SK-N-SH (cell line): ENCODE results near the gene SURF1. TPM values are rescaled to one million over a fixed set of nuclear protein-coding genes. Genes with fewer than 3 reads are reported as not detected.
"Not testable (repeated sequence)": the region's sequence is repeated elsewhere in the genome, so short reads cannot be mapped to it uniquely, and the experiment has no call there.

ENCODE experiments used
- CTCF ChIA-PET: fragments of 300-600, 350-600 bp; formaldehyde crosslinking; extraction: SDS; loops from one replicate; lab custom pipeline; 2021; lab: Yijun Ruan, JAX
- POLR2A ChIA-PET: fragments of 350-600 bp; sonication (Branson Sonifier 250); formaldehyde crosslinking; extraction: SDS; loops from one replicate; lab custom pipeline; 2020; ENCODE audit warnings: antibody characterized with exemption, inconsistent platforms; lab: Yijun Ruan, JAX
- DNase-seq: peaks from one replicate; pipeline ENCODE4 v3.0.0; 2012
- H2AFZ ChIP-seq: fragments of 200-600 bp; sonication (generic); 2 replicates; pipeline ENCODE4 v1.8.1; 2016; ENCODE audit warnings: antibody characterized with exemption, mild to moderate bottlenecking, low read depth
- H3F3A ChIP-seq: fragments of 200-600 bp; sonication (generic); replicated peaks from 2 replicates; pipeline ENCODE3; 2016; ENCODE audit warnings: antibody characterized with exemption, mild to moderate bottlenecking; ENCODE audit not compliant: insufficient read depth
- H3K27ac ChIP-seq, 2 experiments: fragments of 200-500 bp in 1 of 2; fragments of 200-600 bp in 1 of 2; sonication (Bioruptor generic) in 1 of 2; sonication (generic), shearing (Covaris generic) in 1 of 2; 2 replicates each; pipeline versions ENCODE4 v1.5.1 to v1.6.1; 2014 to 2016; ENCODE audit warnings: low read depth in 2 of 2, inconsistent platforms in 1 of 2, low read length in 1 of 2, mild to moderate bottlenecking in 1 of 2, mixed read lengths in 1 of 2
- H3K27me3 ChIP-seq: fragments of 200-600 bp; sonication (generic), shearing (Covaris generic); 2 replicates; pipeline ENCODE4 v1.6.1; 2016; ENCODE audit warnings: mixed run types; ENCODE audit not compliant: insufficient read depth
- H3K36me3 ChIP-seq, 2 experiments: fragments of 200-500 bp in 1 of 2; fragments of 200-600 bp in 1 of 2; sonication (Bioruptor generic) in 1 of 2; sonication (generic) in 1 of 2; replicated peaks in 1 of 2; 2 replicates each; pipeline versions ENCODE3 to v1.5.1; 2014 to 2016; ENCODE audit warnings: low read length in 1 of 2, mild to moderate bottlenecking in 1 of 2; ENCODE audit not compliant: insufficient read depth in 2 of 2, control insufficient read depth in 1 of 2
- H3K4me1 ChIP-seq, 2 experiments: fragments of 200-500 bp in 1 of 2; fragments of 200-600 bp in 1 of 2; sonication (Bioruptor generic) in 1 of 2; sonication (generic), shearing (Covaris generic) in 1 of 2; 2 replicates each; pipeline versions ENCODE4 v1.5.1 to v1.6.1; 2014 to 2016; ENCODE audit warnings: low read depth in 1 of 2, low read length in 1 of 2, mixed run types in 1 of 2; ENCODE audit not compliant: insufficient read depth in 2 of 2, control insufficient read depth in 1 of 2
- H3K4me2 ChIP-seq: fragments of 200-600 bp; sonication (generic), shearing (Covaris generic); 2 replicates; pipeline ENCODE4 v1.6.1; 2017; ENCODE audit warnings: mixed run types
- H3K4me3 ChIP-seq, 2 experiments: fragments of 200-500 bp in 1 of 2; fragments of 200-600 bp in 1 of 2; sonication (Bioruptor generic) in 1 of 2; sonication (generic), shearing (Covaris generic) in 1 of 2; 2 replicates each; pipeline versions ENCODE4 v1.5.1 to v1.8.1; 2014 to 2016; ENCODE audit warnings: low read depth in 2 of 2, inconsistent platforms in 1 of 2, low read length in 1 of 2, mild to moderate bottlenecking in 1 of 2, mixed read lengths in 1 of 2, moderate library complexity in 1 of 2
- H3K79me2 ChIP-seq: fragments of 200-600 bp; sonication (generic); 2 replicates; pipeline ENCODE4 v1.8.1; 2017; ENCODE audit warnings: mild to moderate bottlenecking; ENCODE audit not compliant: insufficient read depth
- H3K9ac ChIP-seq: fragments of 200-600 bp; sonication (generic); 2 replicates; pipeline ENCODE4 v1.6.1; 2017; ENCODE audit warnings: mixed run types
- H3K9me2 ChIP-seq: fragments of 200-600 bp; sonication (generic); 2 replicates; pipeline ENCODE4 v1.6.1; 2017; ENCODE audit warnings: mixed run types
- H3K9me3 ChIP-seq: fragments of 200-600 bp; sonication (generic); 2 replicates; pipeline ENCODE4 v1.6.1; 2017; ENCODE audit warnings: mixed run types, mild to moderate bottlenecking, moderate library complexity
- H4K20me1 ChIP-seq: fragments of 200-600 bp; sonication (generic); 2 replicates; pipeline ENCODE4 v1.6.1; 2017; ENCODE audit warnings: mild to moderate bottlenecking, mixed run types; ENCODE audit not compliant: insufficient read depth
- CTCF ChIP-seq: fragments of 200-600 bp; sonication (generic); IDR thresholded peaks from 2 replicates; pipeline ENCODE4 v1.6.1; 2017; ENCODE audit warnings: antibody characterized with exemption, mild to moderate bottlenecking, moderate library complexity
- ELF1 ChIP-seq: IDR thresholded peaks from 2 replicates; pipeline ENCODE4 v1.4.0; 2012
- EP300 ChIP-seq, 2 experiments: IDR thresholded peaks; 2 replicates each; pipeline versions ENCODE4 v1.4.0 to v1.6.1; 2012; ENCODE audit warnings: borderline replicate concordance in 1 of 2, low read depth in 1 of 2, low read length in 1 of 2
- EZH2phosphoT487 ChIP-seq: fragments of 200-600 bp; sonication (generic); IDR thresholded peaks from 2 replicates; pipeline ENCODE4 v1.6.1; 2017; ENCODE audit warnings: low read depth, mixed run types, mild to moderate bottlenecking, antibody characterized with exemption, moderate library complexity, borderline replicate concordance
- FOSL2 ChIP-seq: IDR thresholded peaks from 2 replicates; pipeline ENCODE4 v1.4.0; 2012; ENCODE audit warnings: low read depth, mild to moderate bottlenecking, moderate library complexity, borderline replicate concordance
- GATA2 ChIP-seq: sonication (generic); formaldehyde crosslinking; IDR thresholded peaks from 2 replicates; pipeline ENCODE4 v1.5.0; 2020; ENCODE audit warnings: mild to moderate bottlenecking, missing genetic modification reagents
- JUND ChIP-seq: IDR thresholded peaks from 2 replicates; pipeline ENCODE4 v1.4.0; 2012
- MAX ChIP-seq: IDR thresholded peaks from 2 replicates; pipeline ENCODE4 v1.4.0; 2012; ENCODE audit warnings: low read depth
- POLR2AphosphoS5 ChIP-seq: IDR thresholded peaks from 2 replicates; pipeline ENCODE4 v1.6.1; 2012; ENCODE audit warnings: low read depth, low read length
- RAD21 ChIP-seq: IDR thresholded peaks from 2 replicates; pipeline ENCODE4 v1.6.1; 2012; ENCODE audit warnings: mild to moderate bottlenecking, low read length
- SMC3 ChIP-seq: IDR thresholded peaks from 2 replicates; pipeline ENCODE4 v1.6.1; 2012; ENCODE audit warnings: low read depth, low read length, improper control_type of control experiment
- TAF1 ChIP-seq: IDR thresholded peaks from 2 replicates; pipeline ENCODE4 v1.6.1; 2012; ENCODE audit warnings: low read depth, mild to moderate bottlenecking, low read length, moderate library complexity, borderline replicate concordance
- USF2 ChIP-seq: fragments of 150-350 bp; IDR thresholded peaks from 2 replicates; pipeline ENCODE4 v1.6.1; 2017; ENCODE audit warnings: antibody characterized with exemption, low read length, low read depth, borderline replicate concordance
- WGBS: methylation state at CpG from one replicate; pipeline ENCODE4 v1.1.6; 2017; ENCODE audit warnings: low lambda C conversion rate; 5-methylcytosine and 5-hydroxymethylcytosine counted together
- polyA plus RNA-seq, 3 experiments: library from polyadenylated mRNA; depleted of rRNA; stranded (reverse); fragments of >200 nt; gene quantifications; 2 replicates each; pipeline ENCODE4 v1.2.3, GENCODE V29; 2012

The SURF1 gene
- polyA plus RNA-seq, 1 of the 3 experiments (the other 2 are of a cell fraction) = 103 TPM

DNA sequence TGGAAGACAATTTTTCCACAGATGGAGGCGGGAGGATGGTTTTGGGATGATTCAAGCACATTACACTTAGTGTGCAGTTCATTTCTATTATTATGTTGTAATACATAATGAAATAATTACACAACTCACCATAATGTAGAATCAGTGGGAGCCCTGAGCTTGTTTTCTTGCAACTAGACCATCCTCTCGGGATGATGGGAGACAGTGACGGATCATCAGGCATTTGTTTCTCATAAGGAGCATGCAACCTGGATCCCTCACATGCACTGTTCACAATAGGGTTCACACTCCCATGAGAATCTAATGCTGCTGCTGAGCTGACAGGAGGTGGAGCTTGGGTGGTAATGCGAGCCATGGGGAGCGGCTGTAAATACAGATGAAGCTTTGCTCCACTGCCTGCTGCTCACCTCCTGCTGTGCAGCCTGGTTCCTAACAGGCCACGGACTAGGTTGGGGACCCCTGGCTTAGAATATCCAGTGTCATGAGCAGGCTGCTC, 21.5 kb upstream of the SURF1 start:
- H3K4me3 ChIP-seq = no peak overlapping the region
- H2AFZ ChIP-seq = no peak overlapping the region
- no peaks in the 10 kb centered on the region for H3K9me3 ChIP-seq
- H3K9ac ChIP-seq = no peak overlapping the region
- ChIA-PET CTCF (interaction anchor here (1.0 to 1.7 kb wide), 2 partner anchors 11 to 109 kb away, joined by 3 to 5 read pairs; no protein-coding TSS in a partner anchor), POLR2A (no interaction called here)
- TF ChIP-seq TAF1 = no peak
- TF ChIP-seq POLR2AphosphoS5 = no peak
- no peak for TF ChIP-seq USF2
- TF ChIP-seq ELF1 = no peak
- no peak for TF ChIP-seq MAX
- TF ChIP-seq GATA2 (CRISPR knock-in tag) = no peak
- no peak for TF ChIP-seq FOSL2
- TF ChIP-seq RAD21 = no peak
- no peak for TF ChIP-seq SMC3
- TF ChIP-seq EP300 (IDR thresholded peaks at IDR 0.05; ENCODE audit: borderline replicate concordance in 1 of 2, low read depth in 1 of 2, low read length in 1 of 2) = no peak
- TF ChIP-seq JUND = no peak
- no peak for TF ChIP-seq CTCF
- TF ChIP-seq EZH2phosphoT487 = no peak
- H3K4me2 ChIP-seq = no peak overlapping the region
- no peak overlapping the region for H3K27ac ChIP-seq
- peaks cover 5 to 9% of the 10 kb centered on the region in 2 experiments; a peak in 3 of 4 replicates for H3K4me1 ChIP-seq
- no peak for DNase-seq
- H3K9me2 ChIP-seq = no peaks in the 10 kb centered on the region
- H3K27me3 ChIP-seq = no peaks in the 10 kb centered on the region
- H3F3A ChIP-seq = peaks cover 9% of the 10 kb centered on the region
- H4K20me1 ChIP-seq = peaks cover 24% of the 10 kb centered on the region
- 64% methylated on average over 6 of the region's 6 CpGs for WGBS
- peaks cover 3 to 12% of the 10 kb centered on the region in 2 experiments for H3K36me3 ChIP-seq
- peaks cover 34% of the 10 kb centered on the region for H3K79me2 ChIP-seq

GRCh38 chr9:133377280-133377679, 21.0 kb upstream of the SURF1 start:
- Histone ChIP-seq H3K4me1 (peaks cover 5 to 10% of the 10 kb centered on the region in 2 experiments; a peak in 3 of 4 replicates), H3K4me2 (peak overlapping the region; percentile 99; the same call in 1 of the 2 replicates), H4K20me1 (peaks cover 29% of the 10 kb centered on the region), H3K79me2 (peaks cover 39% of the 10 kb centered on the region), H3K36me3 (peaks cover 8 to 17% of the 10 kb centered on the region in 2 experiments)
- DNase-seq, H3K9me3 ChIP-seq, H3K27me3 ChIP-seq, H3K4me3 ChIP-seq, H3K9me2 ChIP-seq, H3F3A ChIP-seq, H2AFZ ChIP-seq, H3K27ac ChIP-seq, POLR2A ChIA-PET, H3K9ac ChIP-seq: not testable (repeated sequence)
- CTCF ChIA-PET = interaction anchor here (0.6 to 1.7 kb wide), 6 partner anchors 12 to 110 kb away, joined by 3 to 6 read pairs (median 4); no protein-coding TSS in a partner anchor
- WGBS = 93% methylated on average over 14 of the region's 14 CpGs
